GM12878 (cell line): ENCODE results near the gene KLF7. TPM values are rescaled to one million over a fixed set of nuclear protein-coding genes. Genes with fewer than 3 reads are reported as not detected.

ENCODE experiments used
- ATAC-seq: fragments of 200-7000 bp; cut with Tn5 transposase; 3 replicates; pipeline ENCODE4 v1.9.1; 2020; ENCODE audit warnings: mild to moderate bottlenecking, moderate library complexity
- BruUV-seq: library from RNA; stranded (reverse); fragments of 400-500 nt; replicated peaks from 2 replicates; lab custom pipeline; 2021; lab: Mats Ljungman, UMichigan
- CTCF ChIA-PET: fragments of 300-600 bp; sonication (Branson Sonifier 250); formaldehyde crosslinking; extraction: SDS; loops from one replicate; lab custom pipeline; 2021; ENCODE audit warnings: inconsistent platforms; lab: Yijun Ruan, JAX
- POLR2A ChIA-PET: fragments of 350-600 bp; formaldehyde crosslinking; extraction: SDS; loops from one replicate; lab custom pipeline; 2021; ENCODE audit warnings: inconsistent platforms; lab: Charles Lee
- RAD21 ChIA-PET: fragments of 300-600 bp; sonication (Branson Sonifier 250); formaldehyde crosslinking; loops from one replicate; lab custom pipeline; 2023; ENCODE audit warnings: antibody characterized with exemption; ENCODE audit not compliant: unreplicated experiment; lab: Charles Lee
- SMC1A ChIA-PET: fragments of 300-600 bp; sonication (Branson Sonifier 250); formaldehyde crosslinking; loops from one replicate; lab custom pipeline; 2023; ENCODE audit not compliant: unreplicated experiment, uncharacterized antibody; lab: Charles Lee
- DNase-seq: peaks from one replicate; pipeline ENCODE4 v3.0.0-alpha.2; 2011; ENCODE audit warnings: low read depth, low spot score
- FAIRE-seq: peaks from 3 replicates; lab custom pipeline; 2011; peaks lifted over from hg19 to GRCh38; lab: Jason Lieb, UNC
- H2AFZ ChIP-seq: 2 replicates; pipeline ENCODE4 v1.6.0; 2011; ENCODE audit warnings: low read depth, low read length, control low read depth; ENCODE audit not compliant: control insufficient read depth
- H3K27ac ChIP-seq: 2 replicates; pipeline ENCODE4 v1.5.1; 2011; ENCODE audit warnings: control low read depth; ENCODE audit not compliant: control insufficient read depth, insufficient read depth
- H3K27me3 ChIP-seq, 2 experiments: replicated peaks in 1 of 2; 2 replicates each; pipeline versions ENCODE4 v1.6.0 to v1.6.1; 2011; ENCODE audit warnings: low read length in 1 of 2; ENCODE audit not compliant: control insufficient read depth in 2 of 2, insufficient read depth in 2 of 2
- H3K36me3 ChIP-seq, 2 experiments: 2 replicates each; pipeline ENCODE4 v1.5.1; 2011; ENCODE audit warnings: low read length in 1 of 2; ENCODE audit not compliant: control insufficient read depth in 2 of 2, insufficient read depth in 2 of 2
- H3K4me1 ChIP-seq: 2 replicates; pipeline ENCODE4 v1.6.1; 2011; ENCODE audit warnings: mild to moderate bottlenecking, low read length, moderate library complexity, mixed read lengths; ENCODE audit not compliant: control insufficient read depth, insufficient read depth
- H3K4me2 ChIP-seq: 2 replicates; pipeline ENCODE4 v1.6.0; 2011; ENCODE audit warnings: control low read depth; ENCODE audit not compliant: control insufficient read depth, insufficient read depth
- H3K4me3 ChIP-seq: fragments of 200-600 bp; sonication (generic); 2 replicates; pipeline ENCODE4 v1.5.1; 2016
- H3K79me2 ChIP-seq: 2 replicates; pipeline ENCODE4 v1.6.0; 2011; ENCODE audit warnings: low read length; ENCODE audit not compliant: control insufficient read depth, insufficient read depth
- H3K9ac ChIP-seq: 2 replicates; pipeline ENCODE4 v1.8.0; 2011; ENCODE audit warnings: low read length, control low read depth, mixed read lengths; ENCODE audit not compliant: control insufficient read depth, insufficient read depth
- H3K9me3 ChIP-seq: replicated peaks from 3 replicates; pipeline ENCODE4 v1.5.1; 2011; ENCODE audit warnings: mild to moderate bottlenecking, low read length; ENCODE audit not compliant: control insufficient read depth, insufficient read depth
- H4K20me1 ChIP-seq: 2 replicates; pipeline ENCODE4 v1.6.0; 2011; ENCODE audit not compliant: control insufficient read depth, insufficient read depth
- CEBPB ChIP-seq, 2 experiments: fragments of 150-350 bp in 1 of 2; IDR thresholded peaks; 2 replicates each; pipeline ENCODE4 v1.6.1; 2012 to 2014; ENCODE audit warnings: low read depth in 2 of 2, low read length in 2 of 2, borderline replicate concordance in 1 of 2, inconsistent platforms in 1 of 2
- CEBPZ ChIP-seq: fragments of 150-350 bp; IDR thresholded peaks from 2 replicates; pipeline ENCODE4 v1.6.1; 2016; ENCODE audit warnings: low read depth, low read length
- ETV6 ChIP-seq, 2 experiments: fragments of 450-650 bp in 1 of 2; IDR thresholded peaks in 1 of 2; conservative IDR thresholded peaks in 1 of 2; 2 replicates each; pipeline ENCODE4 v1.6.1; 2014; ENCODE audit warnings: antibody characterized with exemption in 1 of 2, borderline replicate concordance in 1 of 2, low read depth in 1 of 2, mild to moderate bottlenecking in 1 of 2, moderate library complexity in 1 of 2
- KAT2A ChIP-seq: conservative IDR thresholded peaks from 2 replicates; pipeline ENCODE4 v1.6.1; 2011; ENCODE audit warnings: low read depth, low read length; ENCODE audit not compliant: control insufficient read depth
- LARP7 ChIP-seq: fragments of 450-650 bp; IDR thresholded peaks from 2 replicates; pipeline ENCODE4 v1.6.1; 2017; ENCODE audit warnings: mild to moderate bottlenecking
- NFYB ChIP-seq: IDR thresholded peaks from 2 replicates; pipeline ENCODE4 v1.6.1; 2011; ENCODE audit warnings: low read depth, mild to moderate bottlenecking, low read length, improper control_type of control experiment, moderate library complexity; ENCODE audit not compliant: insufficient read depth
- PAX8 ChIP-seq: fragments of 450-650 bp; IDR thresholded peaks from 2 replicates; pipeline ENCODE4 v1.6.1; 2017; ENCODE audit warnings: mild to moderate bottlenecking, moderate library complexity
- RAD51 ChIP-seq: fragments of 450-650 bp; IDR thresholded peaks from 2 replicates; pipeline ENCODE4 v1.6.1; 2016; ENCODE audit warnings: moderate library complexity, mild to moderate bottlenecking, inconsistent platforms
- SREBF1 ChIP-seq: IDR thresholded peaks from 2 replicates; pipeline ENCODE4 v1.6.1; 2012; ENCODE audit warnings: mild to moderate bottlenecking, low read length
- ZNF217 ChIP-seq: fragments of 450-650 bp; IDR thresholded peaks from 2 replicates; pipeline ENCODE4 v1.6.1; 2017; ENCODE audit warnings: antibody characterized with exemption, mild to moderate bottlenecking
- ZSCAN29 ChIP-seq: fragments of 450-650 bp; IDR thresholded peaks from 2 replicates; pipeline ENCODE4 v1.6.1; 2017; ENCODE audit warnings: mild to moderate bottlenecking, moderate library complexity
- in situ Hi-C: fragments of 300-500 bp; cut with MboI; formaldehyde crosslinking; loops from 9 replicates; pipeline ENCODE4 v1.14.3; 2018; ENCODE audit warnings: mixed read lengths
- intact Hi-C: fragments of 100-400 bp; cut with micrococcal nuclease; formaldehyde crosslinking; loops from one replicate; pipeline ENCODE4 v1.14.2; 2022; ENCODE audit not compliant: unreplicated experiment
- polyA plus RNA-seq, 11 experiments: library from polyadenylated mRNA; depleted of rRNA in 4 of 11; unstranded in 6 of 11; stranded (reverse) in 5 of 11; fragments of >200 nt; fragmentation: Nextera tagmentation in 4 of 11; fragmentation: Illumina TruSeq in 1 of 11; extraction: Ambion mirVana in 4 of 11; extraction: Trizol in 1 of 11; gene quantifications; 1 replicate in 1 of 11; 2 replicates in 10 of 11; pipeline versions ENCODE4 v1.2.1 to v1.2.3, GENCODE V29; 2011 to 2016; ENCODE audit warnings: inconsistent platforms in 2 of 11, missing spikeins in 2 of 11, low read depth in 1 of 11
- total RNA-seq, 4 experiments: library from RNA; depleted of rRNA in 3 of 4; stranded (reverse); fragments of >200 nt in 3 of 4; fragmentation: Illumina TruSeq in 1 of 4; extraction: Trizol in 1 of 4; gene quantifications; 2 replicates each; pipeline versions ENCODE4 v1.2.1 to v1.2.3, GENCODE V29; 2013 to 2021
- TF ChIP-seq, protein P1 (sequence below): fragments of 450-650 bp; IDR thresholded peaks from 2 replicates; pipeline ENCODE4 v1.6.1; 2018; ENCODE audit warnings: borderline replicate concordance, mild to moderate bottlenecking; ENCODE audit not compliant: partially characterized antibody
- TF ChIP-seq, protein P2 (sequence below): fragments of 450-650 bp; IDR thresholded peaks from 2 replicates; pipeline ENCODE4 v1.6.1; 2017; ENCODE audit warnings: borderline replicate concordance

KLF7 gene
- total and polyA plus RNA-seq, 10 of the 15 experiments (the other 5 are each of a cell fraction or from before 2014, with no cell fraction given): 2.4 to 24.8 (median 8.5) TPM

GRCh38 chr2:207092818-207093217 lies 72.9 kb downstream of the KLF7 start:
- ChIA-PET SMC1A (no interaction called here), RAD21 (no interaction called here), POLR2A (no interaction called here), CTCF (no interaction called here)
- Histone ChIP-seq H3K27ac (no peak overlapping the region), H2AFZ (no peak overlapping the region), H3K9me3 (peaks cover 7% of the 10 kb centered on the region; the same call in 2 of the 3 replicates), H3K79me2 (no peaks in the 10 kb centered on the region; the same call in 1 of the 2 replicates), H3K4me3 (no peak overlapping the region), H4K20me1 (no peaks in the 10 kb centered on the region), H3K9ac (no peak overlapping the region), H3K4me2 (no peak overlapping the region), H3K4me1 (peaks cover 9% of the 10 kb centered on the region; the same call in 1 of the 2 replicates), H3K36me3 (0 out of 4 replicates have a peak, but pooled peaks cover 0 to 4% of the 10 kb centered on the region in 2 experiments), H3K27me3 (no peaks in the 10 kb centered on the region)
- no TSS peak for BruUV-seq
- ATAC-seq (no peak), FAIRE-seq (no peak), DNase-seq (no peak)
- intact Hi-C loops: no loop called here
- in situ Hi-C loops: no loop called here
- TF ChIP-seq NFYB: no peak
- TF ChIP-seq CEBPZ: no peak
- TF ChIP-seq KAT2A: no peak
- no peak for TF ChIP-seq ETV6 (conservative IDR thresholded peaks at IDR 0.05 in 1 of 2, IDR thresholded peaks at IDR 0.05 in 1 of 2; ENCODE audit: borderline replicate concordance in 1 of 2, low read depth in 1 of 2)
- TF ChIP-seq PAX8: no peak
- TF ChIP-seq RAD51: no peak
- no peak for TF ChIP-seq CEBPB (IDR thresholded peaks at IDR 0.05; ENCODE audit: borderline replicate concordance in 1 of 2, low read depth in 2 of 2, low read length in 2 of 2)
- TF ChIP-seq SREBF1: no peak
- TF ChIP-seq, protein P1, sequence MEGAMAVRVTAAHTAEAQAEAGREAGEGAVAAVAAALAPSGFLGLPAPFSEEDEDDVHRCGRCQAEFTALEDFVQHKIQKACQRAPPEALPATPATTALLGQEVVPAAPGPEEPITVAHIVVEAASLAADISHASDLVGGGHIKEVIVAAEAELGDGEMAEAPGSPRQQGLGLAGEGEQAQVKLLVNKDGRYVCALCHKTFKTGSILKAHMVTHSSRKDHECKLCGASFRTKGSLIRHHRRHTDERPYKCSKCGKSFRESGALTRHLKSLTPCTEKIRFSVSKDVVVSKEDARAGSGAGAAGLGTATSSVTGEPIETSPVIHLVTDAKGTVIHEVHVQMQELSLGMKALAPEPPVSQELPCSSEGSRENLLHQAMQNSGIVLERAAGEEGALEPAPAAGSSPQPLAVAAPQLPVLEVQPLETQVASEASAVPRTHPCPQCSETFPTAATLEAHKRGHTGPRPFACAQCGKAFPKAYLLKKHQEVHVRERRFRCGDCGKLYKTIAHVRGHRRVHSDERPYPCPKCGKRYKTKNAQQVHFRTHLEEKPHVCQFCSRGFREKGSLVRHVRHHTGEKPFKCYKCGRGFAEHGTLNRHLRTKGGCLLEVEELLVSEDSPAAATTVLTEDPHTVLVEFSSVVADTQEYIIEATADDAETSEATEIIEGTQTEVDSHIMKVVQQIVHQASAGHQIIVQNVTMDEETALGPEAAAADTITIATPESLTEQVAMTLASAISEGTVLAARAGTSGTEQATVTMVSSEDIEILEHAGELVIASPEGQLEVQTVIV: no peak
- TF ChIP-seq LARP7: no peak
- TF ChIP-seq, protein P2, sequence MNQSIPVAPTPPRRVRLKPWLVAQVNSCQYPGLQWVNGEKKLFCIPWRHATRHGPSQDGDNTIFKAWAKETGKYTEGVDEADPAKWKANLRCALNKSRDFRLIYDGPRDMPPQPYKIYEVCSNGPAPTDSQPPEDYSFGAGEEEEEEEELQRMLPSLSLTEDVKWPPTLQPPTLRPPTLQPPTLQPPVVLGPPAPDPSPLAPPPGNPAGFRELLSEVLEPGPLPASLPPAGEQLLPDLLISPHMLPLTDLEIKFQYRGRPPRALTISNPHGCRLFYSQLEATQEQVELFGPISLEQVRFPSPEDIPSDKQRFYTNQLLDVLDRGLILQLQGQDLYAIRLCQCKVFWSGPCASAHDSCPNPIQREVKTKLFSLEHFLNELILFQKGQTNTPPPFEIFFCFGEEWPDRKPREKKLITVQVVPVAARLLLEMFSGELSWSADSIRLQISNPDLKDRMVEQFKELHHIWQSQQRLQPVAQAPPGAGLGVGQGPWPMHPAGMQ: no peak
- no peak for TF ChIP-seq ZSCAN29
- TF ChIP-seq ZNF217: no peak
